ENCODE results near the gene SRSF10.

DNA sequence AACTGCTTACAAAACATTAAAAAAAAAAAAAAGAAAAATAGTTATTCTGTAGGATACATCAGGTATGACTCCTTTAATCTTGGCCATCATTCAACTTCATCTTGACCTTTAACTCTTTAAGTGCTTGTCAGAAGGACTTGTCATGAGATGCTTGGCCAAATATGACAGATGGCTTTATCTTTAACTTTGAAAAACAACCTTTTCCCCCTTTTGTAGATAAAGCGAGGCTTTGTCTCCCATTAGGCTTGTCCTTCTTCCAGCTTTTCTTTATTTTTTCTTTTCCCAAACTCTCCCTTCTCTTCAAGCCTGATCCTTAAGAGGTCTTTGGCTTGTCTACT lies 2.3 kb downstream of the SRSF10 start:
- TF ChIP-seq, protein P1, sequence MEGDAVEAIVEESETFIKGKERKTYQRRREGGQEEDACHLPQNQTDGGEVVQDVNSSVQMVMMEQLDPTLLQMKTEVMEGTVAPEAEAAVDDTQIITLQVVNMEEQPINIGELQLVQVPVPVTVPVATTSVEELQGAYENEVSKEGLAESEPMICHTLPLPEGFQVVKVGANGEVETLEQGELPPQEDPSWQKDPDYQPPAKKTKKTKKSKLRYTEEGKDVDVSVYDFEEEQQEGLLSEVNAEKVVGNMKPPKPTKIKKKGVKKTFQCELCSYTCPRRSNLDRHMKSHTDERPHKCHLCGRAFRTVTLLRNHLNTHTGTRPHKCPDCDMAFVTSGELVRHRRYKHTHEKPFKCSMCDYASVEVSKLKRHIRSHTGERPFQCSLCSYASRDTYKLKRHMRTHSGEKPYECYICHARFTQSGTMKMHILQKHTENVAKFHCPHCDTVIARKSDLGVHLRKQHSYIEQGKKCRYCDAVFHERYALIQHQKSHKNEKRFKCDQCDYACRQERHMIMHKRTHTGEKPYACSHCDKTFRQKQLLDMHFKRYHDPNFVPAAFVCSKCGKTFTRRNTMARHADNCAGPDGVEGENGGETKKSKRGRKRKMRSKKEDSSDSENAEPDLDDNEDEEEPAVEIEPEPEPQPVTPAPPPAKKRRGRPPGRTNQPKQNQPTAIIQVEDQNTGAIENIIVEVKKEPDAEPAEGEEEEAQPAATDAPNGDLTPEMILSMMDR (IDR thresholded peaks at IDR 0.05), result no peak
- TF ChIP-seq POLR2A (IDR thresholded peaks at IDR 0.05), result no peak
